ENCODE measurements around the gene JAG1.

- TF ChIP-seq POLR2A (IDR thresholded peaks at IDR 0.05; ENCODE audit: low read depth, low read length) = no peak
- TF ChIP-seq CTCF (IDR thresholded peaks at IDR 0.05; ENCODE audit: extremely low read depth in 1 of 2, insufficient read depth in 1 of 2, low read depth in 1 of 2, low read length in 2 of 2) = no peak
- no peak for TF ChIP-seq EZH2 (IDR thresholded peaks at IDR 0.05; ENCODE audit: borderline replicate concordance, low read depth, low read length, severe bottlenecking)
- no peak for TF ChIP-seq JUN (IDR thresholded peaks at IDR 0.05; ENCODE audit: borderline replicate concordance, insufficient read depth, insufficient read length, low read depth)
- no peak for TF ChIP-seq MYC (IDR thresholded peaks at IDR 0.05; ENCODE audit: low read depth, low read length)
- TF ChIP-seq FOS (IDR thresholded peaks at IDR 0.05; ENCODE audit: borderline replicate concordance, insufficient read depth, low read length) = no peak
These were observed 82.7 kb downstream of the JAG1 start for GRCh38 chr20:10590950-10591671.

Measured in endothelial cell of umbilical vein (primary cell).